ENCODE data around the gene FKBP11. TPM values are rescaled to one million over a fixed set of nuclear protein-coding genes. Genes with fewer than 3 reads are reported as not detected.
"Not testable (repeated sequence)": the region's sequence is repeated elsewhere in the genome, so short reads cannot be mapped to it uniquely, and the experiment has no call there.

The FKBP11 gene
- total RNA-seq, 1 experiment from 2014 or later, result 5.3 TPM

DNA sequence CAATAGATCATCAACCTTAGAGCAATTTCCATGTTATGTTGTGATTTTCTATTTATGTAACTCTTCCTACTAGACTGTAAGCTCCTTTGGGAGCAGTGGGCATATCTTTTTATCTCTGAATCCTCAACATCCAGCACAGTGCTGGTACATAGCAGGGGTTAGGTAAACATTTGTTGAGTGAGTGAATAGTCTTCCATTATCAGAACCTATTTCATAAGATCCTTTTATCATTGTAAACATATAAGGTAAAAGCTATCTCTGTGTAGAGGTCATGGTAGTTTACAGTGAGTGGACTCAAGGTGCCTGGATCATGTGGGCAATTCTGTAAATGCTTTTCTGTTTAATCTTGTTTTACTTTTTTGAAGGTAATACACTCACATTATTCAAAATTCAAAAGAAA is 15.1 kb downstream of the FKBP11 start:
- no peak for DNase-seq (ENCODE audit: low read depth)

DNA sequence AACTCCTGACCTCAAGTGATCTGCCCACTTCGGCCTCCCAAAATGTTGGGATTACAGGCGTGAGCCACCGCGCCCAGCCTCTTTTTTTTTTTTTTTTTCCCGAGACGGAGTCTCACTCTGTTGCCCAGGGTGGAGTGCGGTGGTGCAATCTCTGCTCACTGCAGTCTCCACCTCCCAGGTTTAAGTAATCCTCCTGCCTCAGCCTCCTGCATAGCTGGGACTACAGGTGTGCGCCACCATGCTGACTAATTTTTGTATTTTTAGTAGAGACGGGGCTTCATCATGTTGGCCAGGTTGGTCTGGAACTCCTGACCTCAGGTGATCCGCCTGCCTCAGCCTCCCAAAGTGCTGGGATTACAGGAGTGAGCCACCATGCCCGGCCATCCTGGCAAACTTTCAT is 15.6 kb downstream of the FKBP11 start:
- not testable (repeated sequence) for DNase-seq (ENCODE audit: low read depth)

- DNase-seq (ENCODE audit: low read depth), result no peak
Measured at GRCh38 chr12:48907245-48907644, 18.0 kb downstream of the FKBP11 start.

GRCh38 chr12:48903982-48904411 is 21.3 kb downstream of the FKBP11 start:
- DNase-seq (ENCODE audit: low read depth), result peak; percentile 83

DNA sequence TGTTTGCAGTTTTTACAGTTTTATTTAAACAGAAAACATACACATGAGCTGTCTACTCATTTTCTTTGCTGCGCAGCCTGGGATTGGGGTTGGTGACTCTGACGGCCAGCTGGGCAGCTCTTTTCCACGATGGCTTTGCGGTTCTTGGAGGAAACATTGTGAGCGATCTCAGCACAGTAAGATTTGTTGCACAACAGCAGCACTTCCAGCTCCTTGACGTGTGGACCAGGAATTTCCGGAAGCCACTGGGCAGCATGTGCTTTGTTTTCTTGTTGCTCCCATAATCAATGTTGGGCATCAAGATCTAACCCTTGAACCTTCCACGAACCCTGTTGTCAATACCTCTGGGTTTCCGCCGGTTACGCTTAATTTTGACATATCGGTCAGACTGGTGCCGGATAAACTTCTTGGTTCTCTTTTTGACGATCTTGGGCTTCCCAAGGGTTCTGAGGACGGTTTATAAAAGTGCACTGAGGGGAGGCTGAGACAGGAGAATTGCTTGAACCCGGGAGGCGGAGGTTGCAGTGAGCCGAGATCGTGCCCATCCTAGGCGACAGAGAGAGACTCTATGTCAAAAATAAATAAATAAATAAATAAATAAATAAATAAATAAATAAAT is 21.8 kb downstream of the FKBP11 start:
- no peak for DNase-seq (ENCODE audit: low read depth)

GRCh38 chr12:48901278-48901677 is 24.0 kb downstream of the FKBP11 start:
- DNase-seq (ENCODE audit: low read depth), result peak; percentile 26

DNA sequence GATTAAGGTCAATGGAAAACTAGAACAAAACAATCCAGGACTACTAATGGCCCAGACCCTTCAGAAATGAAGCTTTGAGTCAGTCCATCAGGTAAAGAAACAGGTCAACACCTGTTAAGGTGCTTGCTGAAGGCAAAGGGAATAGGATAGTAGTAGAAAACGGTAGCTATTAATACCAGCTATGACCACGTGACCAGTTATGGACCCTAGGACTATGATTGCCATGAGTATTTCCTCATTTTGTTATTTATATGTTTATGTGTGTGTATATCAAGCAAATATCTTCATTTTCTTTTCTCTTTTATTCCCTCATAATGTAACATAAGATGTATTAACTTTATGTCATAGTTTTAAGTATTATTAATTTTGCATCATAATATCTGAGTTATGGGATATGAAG is 25.6 kb downstream of the FKBP11 start:
- no peak for DNase-seq (ENCODE audit: low read depth)

GRCh38 chr12:48894271-48894670 is 31.0 kb downstream of the FKBP11 start:
- DNase-seq (ENCODE audit: low read depth), result no peak

DNA sequence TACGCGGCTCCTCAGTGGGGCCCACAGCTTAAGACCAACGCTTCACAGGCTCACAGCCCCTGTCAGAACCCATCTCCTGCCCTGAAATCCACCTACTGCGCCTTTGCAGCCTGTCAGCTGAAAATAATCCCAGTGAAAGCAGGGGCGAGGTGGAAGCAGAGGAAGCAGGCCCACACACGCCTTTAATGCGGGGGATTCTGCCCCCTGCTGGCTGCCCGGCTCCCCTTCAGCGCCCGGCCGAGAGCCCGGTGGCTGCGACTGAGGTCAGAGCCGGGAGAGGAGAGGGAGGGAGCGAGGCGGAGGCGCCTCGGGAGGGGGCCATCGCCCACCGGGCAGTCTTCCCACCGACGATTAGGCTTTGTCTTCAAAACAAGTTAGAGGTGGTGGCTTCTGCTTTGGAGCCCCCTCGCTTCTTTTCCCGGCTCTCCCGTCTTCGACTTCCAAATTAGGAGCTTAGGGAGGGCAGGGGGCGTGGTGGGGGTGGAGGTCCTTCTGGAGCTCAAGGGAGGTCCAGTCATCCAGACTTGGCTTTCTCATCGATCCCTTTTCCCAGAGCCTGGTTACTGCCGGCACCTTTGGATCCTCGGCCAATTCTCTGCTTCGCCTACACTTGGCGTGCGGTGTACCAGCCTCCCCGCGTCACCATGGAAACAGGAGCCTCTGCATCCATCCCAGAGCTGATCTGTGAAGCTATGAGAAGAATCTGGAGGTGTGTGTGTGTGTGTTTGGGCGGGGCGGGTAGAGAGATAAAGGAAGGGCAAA is 34.5 kb downstream of the FKBP11 start:
- DNase-seq (ENCODE audit: low read depth), result peak; percentile 60

GRCh38 chr12:48889679-48890078 is 35.6 kb downstream of the FKBP11 start:
- no peak for DNase-seq (ENCODE audit: low read depth)

- peak; percentile 38 for DNase-seq (ENCODE audit: low read depth)
Measured at GRCh38 chr12:48883305-48884161, 41.8 kb downstream of the FKBP11 start.

- DNase-seq (ENCODE audit: low read depth), result no peak
Measured at GRCh38 chr12:48882972-48883304, 42.4 kb downstream of the FKBP11 start.

DNA sequence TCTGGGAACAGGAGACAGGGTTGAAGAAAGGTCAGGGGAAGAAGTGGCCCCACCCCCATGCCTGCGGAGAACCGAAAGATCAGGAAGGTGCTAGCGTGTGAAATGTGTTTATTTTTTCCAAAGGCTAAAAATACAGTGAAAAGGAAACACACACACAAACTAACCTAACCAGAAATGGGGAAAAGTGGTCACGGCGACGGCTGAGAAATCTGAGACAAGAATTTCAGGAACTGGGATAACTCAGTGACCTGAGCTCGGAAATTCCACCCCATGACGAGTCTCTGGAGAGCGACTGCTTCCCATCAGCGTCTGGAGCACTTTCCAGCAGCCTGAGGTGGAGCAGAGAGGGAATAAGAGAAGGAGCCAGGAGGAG is 43.0 kb downstream of the FKBP11 start:
- DNase-seq (ENCODE audit: low read depth), result no peak

DNA sequence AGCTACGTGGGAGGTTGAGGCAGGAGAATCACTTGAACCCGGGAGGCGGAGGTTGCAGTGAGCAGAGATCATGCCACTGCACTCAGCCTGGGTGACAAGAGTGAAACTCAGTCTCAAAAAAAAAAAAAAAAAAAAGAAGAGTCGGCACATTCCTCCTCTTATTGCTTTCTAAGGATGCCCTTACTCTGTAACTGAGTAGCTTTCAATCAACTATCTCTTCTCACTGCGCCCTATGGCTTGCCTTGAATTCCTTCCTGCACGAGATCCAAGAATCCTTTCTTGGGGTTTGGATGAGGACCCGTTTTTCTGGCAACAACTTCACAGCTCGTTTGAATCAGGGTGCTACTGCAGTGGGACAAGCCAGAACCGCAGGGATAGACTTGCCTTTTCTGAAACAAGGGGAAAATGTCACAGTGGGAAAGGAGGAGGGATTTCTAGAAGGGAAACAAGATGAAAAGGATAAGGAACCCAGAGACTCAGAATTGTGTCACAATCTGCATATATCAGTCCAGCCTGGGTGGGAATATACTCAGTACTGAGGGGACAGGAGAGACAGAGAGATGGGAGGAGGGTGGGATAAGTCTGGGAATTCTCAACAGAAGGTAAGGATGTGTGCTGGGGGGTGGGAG is 43.5 kb downstream of the FKBP11 start:
- DNase-seq (ENCODE audit: low read depth), result no peak

DNA sequence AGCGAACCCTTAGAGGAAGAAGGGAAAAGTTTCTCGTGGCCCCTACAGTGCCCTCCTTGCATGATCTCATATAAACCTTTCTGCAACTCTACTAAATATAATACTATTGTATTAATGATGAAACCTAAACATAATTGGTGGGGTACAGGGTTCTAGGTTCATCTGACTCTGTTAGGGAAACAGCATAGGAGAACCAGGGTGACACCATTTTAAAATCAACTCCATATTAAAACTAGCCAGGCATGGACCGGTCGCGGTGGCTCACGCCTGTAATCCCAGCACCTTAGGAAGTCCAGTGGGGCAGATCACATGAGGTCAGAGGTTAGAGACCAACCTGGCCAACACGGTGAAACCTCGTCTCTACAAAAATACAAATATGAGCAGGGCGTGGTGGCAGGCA is 44.6 kb downstream of the FKBP11 start:
- DNase-seq (ENCODE audit: low read depth), result no peak

DNA sequence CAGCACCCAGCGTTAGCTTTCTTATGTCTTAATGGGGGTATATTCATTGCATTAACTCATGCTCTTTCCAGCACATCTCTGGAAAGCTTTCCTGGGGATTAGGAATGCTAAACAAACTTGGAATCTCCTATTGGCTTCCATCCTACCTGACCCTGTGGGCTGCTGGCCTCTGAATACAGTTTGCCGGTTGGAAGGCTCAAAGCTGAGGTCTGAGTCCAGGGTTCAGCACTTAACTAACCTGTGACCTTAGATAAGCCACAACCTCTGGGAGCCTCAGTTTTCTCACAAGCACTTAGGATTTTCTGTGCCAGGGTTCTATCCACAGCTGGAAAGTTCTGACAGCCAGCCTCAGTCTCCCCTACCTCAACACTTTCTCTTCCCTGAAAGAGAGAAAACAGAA is 46.7 kb downstream of the FKBP11 start:
- no peak for DNase-seq (ENCODE audit: low read depth)

DNA sequence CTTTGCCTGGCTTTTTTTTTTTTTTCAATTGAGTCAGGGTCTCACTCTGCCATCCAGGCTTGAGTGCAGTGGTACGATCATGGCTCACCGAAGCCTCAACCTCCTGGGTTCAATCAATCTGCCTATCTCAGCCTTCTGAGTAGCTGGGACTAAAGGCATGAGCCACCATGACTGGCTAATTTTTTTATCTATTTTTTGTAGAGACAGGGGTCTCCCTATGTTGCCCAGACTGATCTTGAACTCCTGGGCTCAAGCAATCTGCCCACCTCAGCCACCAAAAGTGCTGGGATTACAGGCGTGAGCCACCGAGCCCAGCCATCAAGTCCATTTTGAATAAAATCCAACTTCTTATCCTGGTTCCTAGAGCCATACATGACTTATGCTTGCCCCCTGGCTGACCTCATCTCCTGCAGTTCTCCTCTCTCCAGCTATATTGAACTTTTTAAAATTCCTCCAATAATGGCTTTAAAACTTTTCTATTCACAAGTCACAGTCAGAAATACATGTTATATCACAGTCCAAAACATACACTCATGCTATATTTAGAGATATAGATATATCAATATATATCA is 49.3 kb downstream of the FKBP11 start:
- DNase-seq (ENCODE audit: low read depth), result no peak

GRCh38 chr12:48873534-48873933 is 51.8 kb downstream of the FKBP11 start:
- not testable (repeated sequence) for DNase-seq (ENCODE audit: low read depth)

DNA sequence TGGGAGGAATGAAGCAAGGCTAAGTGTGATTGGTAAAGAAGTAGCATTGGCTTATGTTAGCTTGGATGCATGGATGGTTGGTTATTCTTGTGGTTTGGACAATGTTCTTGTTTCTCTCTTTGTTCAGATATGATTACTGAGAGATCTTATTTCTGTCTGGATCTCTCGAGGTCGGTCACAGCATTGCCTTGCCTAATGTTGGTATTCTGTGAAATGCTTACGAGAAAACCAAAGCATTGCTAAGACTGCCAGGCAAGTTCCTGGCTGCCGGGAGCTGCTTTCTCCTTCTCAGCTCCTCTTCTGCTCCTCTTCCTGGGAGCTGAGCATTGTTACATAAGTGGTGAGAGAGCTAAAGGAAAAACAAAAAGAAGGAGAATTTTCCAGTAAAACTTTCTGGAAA is 52.2 kb downstream of the FKBP11 start:
- DNase-seq (ENCODE audit: low read depth), result no peak
